Measurements from ENCODE around the gene AIFM2.

DNA sequence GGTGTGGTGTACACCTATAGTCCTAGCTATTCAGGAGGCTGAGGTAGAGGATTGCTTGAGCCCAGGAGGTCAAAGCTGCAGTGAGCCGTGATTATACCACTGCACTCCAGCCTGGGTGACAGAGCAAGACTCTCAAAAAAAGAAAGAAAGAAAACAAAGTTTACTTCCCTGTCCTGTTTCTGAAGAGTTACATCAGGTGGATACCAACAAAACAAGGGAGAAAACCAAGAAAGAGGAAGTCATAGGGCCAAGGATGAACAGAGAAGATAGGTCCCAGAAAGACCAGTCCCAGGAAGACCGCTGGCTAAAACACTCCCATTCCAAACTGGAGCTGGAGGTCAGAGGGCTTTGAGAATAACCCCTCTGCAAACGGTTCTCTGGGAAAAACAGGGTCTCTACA lies 66.4 kb downstream of the AIFM2 start:
- TF ChIP-seq ZNF629 (CRISPR knock-in tag; conservative IDR thresholded peaks at IDR 0.05) (no peak), ARHGAP35 (CRISPR knock-in tag; IDR thresholded peaks at IDR 0.05; ENCODE audit: borderline replicate concordance) (no peak), ZBTB8A (CRISPR knock-in tag; IDR thresholded peaks at IDR 0.05; ENCODE audit: borderline replicate concordance, low read depth) (no peak), JUNB (CRISPR knock-in tag; IDR thresholded peaks at IDR 0.05; ENCODE audit: borderline replicate concordance) (no peak), NR2F2 (IDR thresholded peaks at IDR 0.05; ENCODE audit: borderline replicate concordance, low read depth) (no peak), GTF3A (CRISPR knock-in tag; conservative IDR thresholded peaks at IDR 0.05) (no peak), EP300 (IDR thresholded peaks at IDR 0.05; ENCODE audit: low read depth in 2 of 2, low read length in 2 of 2) (no peak), EP300 (CRISPR knock-in tag; IDR thresholded peaks at IDR 0.05; ENCODE audit: borderline replicate concordance) (no peak)
- TF ChIP-seq, protein P1, sequence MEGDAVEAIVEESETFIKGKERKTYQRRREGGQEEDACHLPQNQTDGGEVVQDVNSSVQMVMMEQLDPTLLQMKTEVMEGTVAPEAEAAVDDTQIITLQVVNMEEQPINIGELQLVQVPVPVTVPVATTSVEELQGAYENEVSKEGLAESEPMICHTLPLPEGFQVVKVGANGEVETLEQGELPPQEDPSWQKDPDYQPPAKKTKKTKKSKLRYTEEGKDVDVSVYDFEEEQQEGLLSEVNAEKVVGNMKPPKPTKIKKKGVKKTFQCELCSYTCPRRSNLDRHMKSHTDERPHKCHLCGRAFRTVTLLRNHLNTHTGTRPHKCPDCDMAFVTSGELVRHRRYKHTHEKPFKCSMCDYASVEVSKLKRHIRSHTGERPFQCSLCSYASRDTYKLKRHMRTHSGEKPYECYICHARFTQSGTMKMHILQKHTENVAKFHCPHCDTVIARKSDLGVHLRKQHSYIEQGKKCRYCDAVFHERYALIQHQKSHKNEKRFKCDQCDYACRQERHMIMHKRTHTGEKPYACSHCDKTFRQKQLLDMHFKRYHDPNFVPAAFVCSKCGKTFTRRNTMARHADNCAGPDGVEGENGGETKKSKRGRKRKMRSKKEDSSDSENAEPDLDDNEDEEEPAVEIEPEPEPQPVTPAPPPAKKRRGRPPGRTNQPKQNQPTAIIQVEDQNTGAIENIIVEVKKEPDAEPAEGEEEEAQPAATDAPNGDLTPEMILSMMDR (CRISPR knock-in tag; IDR thresholded peaks at IDR 0.05), result no peak

All from HepG2 (cell line).